GM20000 (cell line): ENCODE measurements around the gene IL13.

Experiments
- DNase-seq: peaks from one replicate; pipeline ENCODE4 v3.0.0; 2012; ENCODE audit warnings: low spot score
- CTCF ChIP-seq: IDR thresholded peaks from 2 replicates; pipeline ENCODE4 v1.5.1; 2012; ENCODE audit warnings: mild to moderate bottlenecking, control low read depth; ENCODE audit errors: extremely low read depth, missing control alignments

IL13 gene

GRCh38 chr5:132644177-132644576 is 13.8 kb upstream of the IL13 start:
- no peak for TF ChIP-seq CTCF
- DNase-seq: no peak

DNA sequence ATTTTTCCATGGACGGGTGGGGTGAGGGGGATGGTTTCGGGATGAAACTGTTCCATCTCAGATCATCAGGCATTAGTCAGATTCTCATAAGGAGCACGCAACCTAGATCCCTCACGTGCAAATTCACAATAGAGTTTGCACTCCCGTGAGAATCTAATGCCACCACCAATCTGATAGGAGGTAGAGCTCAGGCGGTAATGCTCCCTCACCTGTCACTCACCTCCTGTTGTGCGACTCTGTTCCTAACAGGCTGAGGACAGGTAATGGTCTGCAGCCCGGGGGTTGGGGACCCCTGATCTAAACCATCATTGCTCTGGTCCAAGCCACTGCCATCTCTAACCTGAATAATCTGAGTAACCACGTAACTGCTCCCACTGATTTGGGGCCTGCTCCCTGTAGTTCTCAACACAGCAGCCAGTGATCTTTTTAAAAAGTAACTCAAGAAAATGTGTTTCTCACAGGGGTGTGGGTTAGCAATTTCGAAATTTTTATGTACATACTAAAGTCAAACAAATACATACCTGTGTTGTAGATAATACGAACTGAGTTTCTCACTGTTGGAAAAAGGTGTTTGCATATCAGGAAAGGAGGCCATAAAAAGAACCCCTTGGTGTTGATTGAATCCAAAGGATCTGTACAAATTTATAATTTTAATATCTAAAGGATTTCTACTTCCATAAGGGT is 11.2 kb upstream of the IL13 start:
- TF ChIP-seq CTCF: no peak
- no peak for DNase-seq

- TF ChIP-seq CTCF: no peak
- DNase-seq: no peak
These were observed 10.5 kb upstream of the IL13 start for GRCh38 chr5:132647473-132647872.

DNA sequence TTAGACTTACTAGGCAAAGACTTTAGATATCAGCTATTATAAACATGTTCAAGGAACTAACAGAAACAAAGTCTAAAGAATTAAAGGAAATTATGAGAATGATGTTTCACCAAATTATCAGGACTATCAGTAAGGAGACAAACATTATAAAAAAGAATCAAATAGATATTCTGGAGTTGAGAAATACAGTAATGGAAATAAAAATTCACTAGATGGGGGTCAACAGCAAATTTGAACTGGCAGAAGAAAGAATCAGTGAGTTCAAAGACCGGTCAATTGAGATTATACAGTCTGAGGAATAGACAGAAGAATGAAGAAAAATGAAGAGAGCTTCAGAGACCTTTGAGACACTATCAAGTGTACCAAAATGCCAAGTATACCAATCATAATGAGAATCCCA is 9.6 kb upstream of the IL13 start:
- DNase-seq: no peak

DNA sequence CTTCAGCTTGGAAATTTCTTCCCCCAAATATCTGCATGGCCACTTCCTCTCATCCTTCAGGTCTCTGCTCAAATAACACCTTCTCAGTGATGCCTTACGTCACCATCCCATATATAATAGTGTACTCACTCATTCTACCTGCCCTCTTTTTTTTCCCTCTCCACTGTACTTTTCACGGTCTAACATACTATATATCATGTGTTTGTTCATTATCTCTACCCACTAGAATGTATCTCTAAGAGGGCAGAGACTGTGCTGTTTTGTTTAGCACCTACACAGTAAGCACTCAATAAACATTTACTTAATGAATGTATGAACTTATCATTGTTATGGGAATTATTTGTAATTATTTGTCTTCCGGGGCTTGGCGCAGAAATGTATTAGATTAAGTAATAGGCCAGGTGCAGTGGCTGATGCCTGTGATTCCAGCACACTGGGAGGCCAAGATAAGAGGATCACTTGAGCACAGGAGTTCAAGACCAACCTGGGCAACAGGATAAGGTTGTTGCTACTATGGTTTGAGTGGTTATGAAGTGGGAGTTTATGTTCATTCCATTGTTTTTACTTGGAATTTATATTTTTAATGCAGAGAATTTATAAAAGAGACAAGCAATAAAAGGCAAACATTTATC is 6.0 kb upstream of the IL13 start:
- no peak for TF ChIP-seq CTCF
- no peak for DNase-seq

More for the DNA sequence above, 9.6 kb upstream of the IL13 start:
- TF ChIP-seq CTCF: no peak

GRCh38 chr5:132653716-132654115 is 4.3 kb upstream of the IL13 start:
- no peak for TF ChIP-seq CTCF
- DNase-seq: no peak

- TF ChIP-seq CTCF: peak; percentile 47
- peak; percentile 62 for DNase-seq
These were observed 1.9 kb upstream of the IL13 start for GRCh38 chr5:132655821-132656773.
